Stimulated activated effector memory CD8-positive, alpha-beta T cell treated with anti-CD3 and anti-CD28 coated beads, Interleukin-12 subunit alpha, Interleukin-12 subunit beta, amount 100 ng/mL, for 72 hours (primary cell): ENCODE data around the gene EEFSEC.

Source experiments
- ATAC-seq: fragments of 150-1000 bp; cut with Tn5 transposase; 2 replicates; pipeline ENCODE4 v1.10.0; 2021
- DNase-seq, 2 donors: peaks; one replicate each; pipeline ENCODE4 v3.0.0; 2021 to 2022; ENCODE audit warnings: low spot score in 2 of 2
- H3K27ac Mint-ChIP-seq: one replicate; pipeline ENCODE4 v1.8.0; 2022; ENCODE audit warnings: mild to moderate bottlenecking, mixed read lengths
- H3K36me3 Mint-ChIP-seq: one replicate; pipeline ENCODE4 v1.8.0; 2022; ENCODE audit warnings: mild to moderate bottlenecking, mixed read lengths
- H3K4me1 Mint-ChIP-seq: one replicate; pipeline ENCODE4 v1.8.0; 2022; ENCODE audit warnings: mixed read lengths
- H3K4me3 Mint-ChIP-seq: one replicate; pipeline ENCODE4 v1.8.0; 2022; ENCODE audit warnings: mild to moderate bottlenecking, mixed read lengths
- H3K9me3 Mint-ChIP-seq: one replicate; pipeline ENCODE4 v1.8.0; 2022; ENCODE audit warnings: mixed read lengths

The EEFSEC gene

GRCh38 chr3:128307781-128308469 lies 154.6 kb downstream of the EEFSEC start:
- H3K9me3 Mint-ChIP-seq, result no peaks in the 10 kb centered on the region
- peaks cover 6% of the 10 kb centered on the region for H3K4me1 Mint-ChIP-seq
- no peak overlapping the region for H3K4me3 Mint-ChIP-seq
- DNase-seq (peak in 1 of 2 donors; percentile 40), ATAC-seq (no peak)
- no peak overlapping the region for H3K27ac Mint-ChIP-seq
- peaks cover 6% of the 10 kb centered on the region for H3K36me3 Mint-ChIP-seq

GRCh38 chr3:128309026-128309425 lies 155.7 kb downstream of the EEFSEC start:
- peak in 1 of 2 donors; percentile 18 for DNase-seq
- H3K27ac Mint-ChIP-seq, result no peak overlapping the region

GRCh38 chr3:128310286-128311058 lies 157.2 kb downstream of the EEFSEC start:
- H3K27ac Mint-ChIP-seq, result no peak overlapping the region
- peaks cover 6% of the 10 kb centered on the region for H3K4me1 Mint-ChIP-seq
- no peak overlapping the region for H3K4me3 Mint-ChIP-seq
- DNase-seq (peak in 1 of 2 donors; percentile 17), ATAC-seq (no peak)
- no peaks in the 10 kb centered on the region for H3K9me3 Mint-ChIP-seq
- H3K36me3 Mint-ChIP-seq, result peaks cover 6% of the 10 kb centered on the region

More at GRCh38 chr3:128309026-128309425, 155.7 kb downstream of the EEFSEC start:
- H3K4me3 Mint-ChIP-seq, result no peak overlapping the region
- H3K36me3 Mint-ChIP-seq, result peaks cover 6% of the 10 kb centered on the region
- no peaks in the 10 kb centered on the region for H3K9me3 Mint-ChIP-seq
- no peak for ATAC-seq
- peaks cover 6% of the 10 kb centered on the region for H3K4me1 Mint-ChIP-seq

GRCh38 chr3:128311441-128311844 lies 158.2 kb downstream of the EEFSEC start:
- H3K4me1 Mint-ChIP-seq, result peaks cover 11% of the 10 kb centered on the region
- H3K9me3 Mint-ChIP-seq, result no peaks in the 10 kb centered on the region
- no peak overlapping the region for H3K4me3 Mint-ChIP-seq
- peaks cover 6% of the 10 kb centered on the region for H3K36me3 Mint-ChIP-seq
- peak overlapping the region; percentile 43 for H3K27ac Mint-ChIP-seq
- ATAC-seq (no peak), DNase-seq (peak in 1 of 2 donors; percentile 26)

GRCh38 chr3:128312271-128312670 lies 159.0 kb downstream of the EEFSEC start:
- H3K27ac Mint-ChIP-seq, result no peak overlapping the region
- H3K4me3 Mint-ChIP-seq, result no peak overlapping the region
- ATAC-seq, result no peak
- H3K36me3 Mint-ChIP-seq, result peaks cover 6% of the 10 kb centered on the region
- no peaks in the 10 kb centered on the region for H3K9me3 Mint-ChIP-seq
- DNase-seq, result peak in 1 of 2 donors; percentile 22
- peaks cover 19% of the 10 kb centered on the region for H3K4me1 Mint-ChIP-seq

- Mint-ChIP-seq H3K36me3 (peaks cover 6% of the 10 kb centered on the region), H3K4me3 (no peak overlapping the region), H3K27ac (no peak overlapping the region), H3K4me1 (peaks cover 25% of the 10 kb centered on the region), H3K9me3 (no peaks in the 10 kb centered on the region)
- no peak for ATAC-seq
- peak in 1 of 2 donors; percentile 38 for DNase-seq
Observed at GRCh38 chr3:128313071-128313725, 159.9 kb downstream of the EEFSEC start.

GRCh38 chr3:128313935-128314334 lies 160.7 kb downstream of the EEFSEC start:
- Mint-ChIP-seq H3K9me3 (no peaks in the 10 kb centered on the region), H3K36me3 (peaks cover 6% of the 10 kb centered on the region), H3K4me3 (no peak overlapping the region), H3K4me1 (peaks cover 22% of the 10 kb centered on the region), H3K27ac (no peak overlapping the region)
- ATAC-seq, result no peak
- no peak for DNase-seq

- H3K9me3 Mint-ChIP-seq, result no peaks in the 10 kb centered on the region
Observed at GRCh38 chr3:128315313-128315712, 162.0 kb downstream of the EEFSEC start.

GRCh38 chr3:128316481-128316891 lies 163.2 kb downstream of the EEFSEC start:
- H3K27ac Mint-ChIP-seq, result peak overlapping the region; percentile 33
- H3K36me3 Mint-ChIP-seq, result no peaks in the 10 kb centered on the region
- peak overlapping the region; percentile 10 for H3K4me3 Mint-ChIP-seq
- no peaks in the 10 kb centered on the region for H3K9me3 Mint-ChIP-seq
- peaks cover 19% of the 10 kb centered on the region for H3K4me1 Mint-ChIP-seq
- ATAC-seq (peak; percentile 78), DNase-seq (no peak)

More at GRCh38 chr3:128315313-128315712, 162.0 kb downstream of the EEFSEC start:
- no peak overlapping the region for H3K27ac Mint-ChIP-seq
- no peak for ATAC-seq
- H3K36me3 Mint-ChIP-seq, result peaks cover under 1% of the 10 kb centered on the region
- H3K4me3 Mint-ChIP-seq, result no peak overlapping the region
- peaks cover 19% of the 10 kb centered on the region for H3K4me1 Mint-ChIP-seq
- DNase-seq, result no peak

GRCh38 chr3:128317101-128317697 lies 163.9 kb downstream of the EEFSEC start:
- H3K9me3 Mint-ChIP-seq, result no peaks in the 10 kb centered on the region
- H3K4me3 Mint-ChIP-seq, result no peak overlapping the region
- no peaks in the 10 kb centered on the region for H3K36me3 Mint-ChIP-seq

GRCh38 chr3:128317698-128318231 lies 164.5 kb downstream of the EEFSEC start:
- no peak for DNase-seq
- H3K9me3 Mint-ChIP-seq, result no peaks in the 10 kb centered on the region
- ATAC-seq, result no peak
- H3K4me1 Mint-ChIP-seq, result peaks cover 19% of the 10 kb centered on the region
- H3K36me3 Mint-ChIP-seq, result no peaks in the 10 kb centered on the region
- no peak overlapping the region for H3K4me3 Mint-ChIP-seq
- no peak overlapping the region for H3K27ac Mint-ChIP-seq

More at GRCh38 chr3:128317101-128317697, 163.9 kb downstream of the EEFSEC start:
- Mint-ChIP-seq H3K27ac (peak overlapping the region; percentile 33), H3K4me1 (peaks cover 19% of the 10 kb centered on the region)
- DNase-seq (no peak), ATAC-seq (no peak)

GRCh38 chr3:128318275-128318941 lies 165.1 kb downstream of the EEFSEC start:
- no peak for ATAC-seq
- Mint-ChIP-seq H3K27ac (no peak overlapping the region), H3K4me3 (no peak overlapping the region), H3K9me3 (no peaks in the 10 kb centered on the region), H3K4me1 (peaks cover 19% of the 10 kb centered on the region), H3K36me3 (no peaks in the 10 kb centered on the region)
- DNase-seq, result no peak

- Mint-ChIP-seq H3K4me1 (peaks cover 19% of the 10 kb centered on the region), H3K36me3 (no peaks in the 10 kb centered on the region), H3K4me3 (no peak overlapping the region), H3K9me3 (no peaks in the 10 kb centered on the region), H3K27ac (no peak overlapping the region)
- ATAC-seq (no peak), DNase-seq (no peak)
Observed at GRCh38 chr3:128319107-128319506, 165.8 kb downstream of the EEFSEC start.

- Mint-ChIP-seq H3K36me3 (no peaks in the 10 kb centered on the region), H3K4me1 (peaks cover 19% of the 10 kb centered on the region), H3K27ac (no peak overlapping the region), H3K4me3 (no peak overlapping the region), H3K9me3 (no peaks in the 10 kb centered on the region)
- ATAC-seq (no peak), DNase-seq (no peak)
Observed at GRCh38 chr3:128319741-128320141, 166.5 kb downstream of the EEFSEC start.
